H9 (cell line): ENCODE data around the gene SAMD15. TPM values are rescaled to one million over a fixed set of nuclear protein-coding genes. Genes with fewer than 3 reads are reported as not detected.
A peak's percentile ranks its signal among the peaks of the same experiment; 100 is the strongest.

Source experiments
- DNase-seq: peaks from one replicate; pipeline ENCODE4 v3.0.0-alpha.2; 2017
- H2AFZ ChIP-seq: one replicate; pipeline ENCODE4 v1.6.1; 2013; ENCODE audit warnings: mild to moderate bottlenecking, low read length, control low read depth, moderate library complexity
- H2AK5ac ChIP-seq: 2 replicates; pipeline ENCODE4 v1.6.1; 2013; ENCODE audit warnings: low read length, control low read depth, mixed read lengths; ENCODE audit not compliant: insufficient read length
- H2BK120ac ChIP-seq: one replicate; pipeline ENCODE4 v1.6.1; 2013; ENCODE audit warnings: low read depth, mild to moderate bottlenecking, low read length, control low read depth, inconsistent platforms; ENCODE audit not compliant: poor library complexity, severe bottlenecking
- H2BK12ac ChIP-seq: 2 replicates; pipeline ENCODE4 v1.6.1; 2013; ENCODE audit warnings: low read length, control low read depth, mixed read lengths, low read depth; ENCODE audit not compliant: insufficient read length
- H2BK15ac ChIP-seq: 2 replicates; pipeline ENCODE4 v1.6.1; 2013; ENCODE audit warnings: low read depth, low read length, control low read depth
- H2BK20ac ChIP-seq: one replicate; pipeline ENCODE4 v1.6.1; 2013; ENCODE audit warnings: low read depth, mild to moderate bottlenecking, low read length, control low read depth, inconsistent platforms; ENCODE audit not compliant: poor library complexity, severe bottlenecking
- H2BK5ac ChIP-seq: 2 replicates; pipeline ENCODE4 v1.6.1; 2013; ENCODE audit warnings: low read length, control low read depth, mixed read lengths; ENCODE audit not compliant: insufficient read length
- H3K14ac ChIP-seq: 2 replicates; pipeline ENCODE4 v1.6.1; 2013; ENCODE audit warnings: low read length, control low read depth; ENCODE audit not compliant: insufficient read depth
- H3K18ac ChIP-seq: 2 replicates; pipeline ENCODE4 v1.6.1; 2013; ENCODE audit warnings: low read depth, mild to moderate bottlenecking, mixed read lengths, low read length, control low read depth; ENCODE audit not compliant: insufficient read length
- H3K23ac ChIP-seq: 2 replicates; pipeline ENCODE4 v1.6.1; 2013; ENCODE audit warnings: low read length, control low read depth, mixed read lengths, low read depth; ENCODE audit not compliant: insufficient read length
- H3K23me2 ChIP-seq: 2 replicates; pipeline ENCODE4 v1.6.1; 2013; ENCODE audit warnings: low read depth, mild to moderate bottlenecking, mixed read lengths, low read length, control low read depth; ENCODE audit not compliant: insufficient read length, poor library complexity, severe bottlenecking
- H3K27ac ChIP-seq: 2 replicates; pipeline ENCODE4 v1.5.1; 2013; ENCODE audit warnings: low read length, control low read depth, mixed read lengths, low read depth; ENCODE audit not compliant: insufficient read length
- H3K27me3 ChIP-seq: 2 replicates; pipeline ENCODE4 v1.6.1; 2013; ENCODE audit warnings: low read length, control low read depth, inconsistent platforms; ENCODE audit not compliant: insufficient read depth
- H3K4ac ChIP-seq: 2 replicates; pipeline ENCODE4 v1.6.1; 2013; ENCODE audit warnings: low read depth, mild to moderate bottlenecking, control low read depth, inconsistent platforms, low read length, moderate library complexity
- H3K4me1 ChIP-seq: 2 replicates; pipeline ENCODE4 v1.6.1; 2013; ENCODE audit warnings: low read length, control low read depth, inconsistent platforms; ENCODE audit not compliant: insufficient read depth
- H3K4me2 ChIP-seq: 2 replicates; pipeline ENCODE4 v1.6.1; 2013; ENCODE audit warnings: low read length, control low read depth, mixed read lengths; ENCODE audit not compliant: insufficient read length, insufficient read depth
- H3K56ac ChIP-seq: 2 replicates; pipeline ENCODE4 v1.6.1; 2013; ENCODE audit warnings: low read depth, mild to moderate bottlenecking, mixed read lengths, low read length, control low read depth; ENCODE audit not compliant: insufficient read length
- H3K79me1 ChIP-seq: 2 replicates; pipeline ENCODE4 v1.6.1; 2013; ENCODE audit warnings: low read depth, mild to moderate bottlenecking, moderate library complexity, low read length, control low read depth, inconsistent platforms; ENCODE audit not compliant: insufficient read depth, poor library complexity, severe bottlenecking
- H3K79me2 ChIP-seq: 2 replicates; pipeline ENCODE4 v1.6.1; 2013; ENCODE audit warnings: low read length, control low read depth, inconsistent platforms; ENCODE audit not compliant: insufficient read depth
- H3K9ac ChIP-seq: 2 replicates; pipeline ENCODE4 v1.6.1; 2013; ENCODE audit warnings: low read length, control low read depth, mixed read lengths; ENCODE audit not compliant: insufficient read length; ENCODE audit errors: extremely low read depth
- H3K9me3 ChIP-seq: one replicate; pipeline ENCODE4 v1.6.1; 2013; ENCODE audit warnings: low read depth, low read length, inconsistent platforms; ENCODE audit not compliant: control insufficient read depth
- H3T11ph ChIP-seq: one replicate; pipeline ENCODE4 v1.6.1; 2013; ENCODE audit warnings: mild to moderate bottlenecking, low read length, control low read depth, inconsistent platforms
- H4K20me1 ChIP-seq: one replicate; pipeline ENCODE4 v1.6.1; 2013; ENCODE audit not compliant: control insufficient read depth, insufficient read length, insufficient read depth
- H4K5ac ChIP-seq: 2 replicates; pipeline ENCODE4 v1.6.1; 2013; ENCODE audit warnings: low read depth, mild to moderate bottlenecking, mixed read lengths, low read length, control low read depth; ENCODE audit not compliant: insufficient read length
- H4K8ac ChIP-seq: replicated peaks from 2 replicates; pipeline ENCODE4 v1.6.1; 2013; ENCODE audit warnings: low read length, control low read depth, mixed read lengths, low read depth; ENCODE audit not compliant: insufficient read length
- H4K91ac ChIP-seq: 2 replicates; pipeline ENCODE4 v1.6.1; 2013; ENCODE audit warnings: low read depth, mild to moderate bottlenecking, moderate library complexity, mixed read lengths, low read length, control low read depth; ENCODE audit not compliant: insufficient read length
- H3K27ac Mint-ChIP-seq, 3 experiments: 2 replicates in 2 of 3; 3 replicates in 1 of 3; pipeline ENCODE4 v1.8.0; 2020 to 2021; ENCODE audit warnings: mixed read lengths in 3 of 3, mild to moderate bottlenecking in 1 of 3, moderate library complexity in 1 of 3
- H3K27me3 Mint-ChIP-seq: 2 replicates; pipeline ENCODE4 v1.8.0; 2021; ENCODE audit warnings: low read depth, mild to moderate bottlenecking, moderate library complexity, mixed read lengths
- H3K36me3 Mint-ChIP-seq, 3 experiments: 2 replicates in 2 of 3; 3 replicates in 1 of 3; pipeline ENCODE4 v1.8.0; 2020 to 2021; ENCODE audit warnings: low read depth in 3 of 3, mixed read lengths in 3 of 3; ENCODE audit not compliant: insufficient read depth in 1 of 3
- H3K4me1 Mint-ChIP-seq, 2 experiments: 2 replicates each; pipeline ENCODE4 v1.8.0; 2020; ENCODE audit warnings: mixed read lengths in 2 of 2
- H3K4me3 Mint-ChIP-seq, 2 experiments: 2 replicates in 1 of 2; 3 replicates in 1 of 2; pipeline ENCODE4 v1.8.0; 2020 to 2021; ENCODE audit warnings: mild to moderate bottlenecking in 2 of 2, mixed read lengths in 2 of 2, moderate library complexity in 1 of 2
- H3K9me3 Mint-ChIP-seq, 2 experiments: 2 replicates in 1 of 2; 3 replicates in 1 of 2; pipeline ENCODE4 v1.8.0; 2020; ENCODE audit warnings: mild to moderate bottlenecking in 2 of 2, mixed read lengths in 2 of 2, moderate library complexity in 1 of 2
- WGBS: extraction: QIAGEN DNeasy Blood & Tissue Kit; methylation state at CpG from one replicate; pipeline ENCODE4 v1.1.7; 2013; ENCODE audit warnings: missing lambda C conversion rate, low lambda C conversion rate, mixed read lengths; ENCODE audit not compliant: insufficient read length; ENCODE audit errors: extremely low coverage; 5-methylcytosine and 5-hydroxymethylcytosine counted together
- total RNA-seq: library from RNA; stranded (reverse); gene quantifications from 2 replicates; pipeline ENCODE4 v1.2.1, GENCODE V29; 2021
- TF ChIP-seq, protein P1 (sequence below): fragments of 200-600 bp; sonication (generic); conservative IDR thresholded peaks from 3 replicates; pipeline ENCODE4 v1.8.0; 2021; ENCODE audit warnings: antibody characterized with exemption, mild to moderate bottlenecking

SAMD15 gene
- total RNA-seq, 1 experiment from 2014 or later: 1.1 TPM

DNA sequence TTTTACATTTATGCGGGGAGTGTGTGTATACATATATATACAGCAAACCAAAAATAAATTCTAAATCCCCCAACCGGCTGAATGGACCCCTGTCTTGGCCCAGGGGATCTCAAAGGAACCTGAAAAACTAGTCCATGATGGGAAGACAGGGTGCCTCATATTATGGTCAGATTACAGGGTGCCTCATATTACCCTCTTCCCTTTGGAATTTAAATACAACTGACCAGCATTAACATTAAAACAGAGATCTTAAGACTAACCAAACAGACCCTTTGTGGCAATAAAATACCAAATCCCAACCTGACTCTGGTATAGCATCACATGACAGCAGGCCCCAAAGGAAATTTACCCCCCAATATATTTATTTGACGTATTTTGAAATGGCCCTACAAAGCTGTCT is 39.3 kb upstream of the SAMD15 start:
- no peak overlapping the region for H2BK20ac ChIP-seq
- no peak overlapping the region for H4K8ac ChIP-seq
- H4K20me1 ChIP-seq: no peaks in the 10 kb centered on the region
- DNase-seq: no peak
- H2AK5ac ChIP-seq: no peak overlapping the region
- Mint-ChIP-seq H3K27ac (peak overlapping the region; percentile 62 to 99 (median 91)), H3K9me3 (no peaks in the 10 kb centered on the region), H3K27me3 (no peaks in the 10 kb centered on the region), H3K4me1 (peaks cover 61 to 71% of the 10 kb centered on the region in 2 experiments), H3K36me3 (peaks cover 14 to 23% (median 17%) of the 10 kb centered on the region in 3 experiments), H3K4me3 (peak overlapping the region; percentile 19 to 52; a peak in 2 of 5 replicates)
- H3K79me2 ChIP-seq: no peaks in the 10 kb centered on the region
- H2AFZ ChIP-seq: no peak overlapping the region
- no peak overlapping the region for H3K27ac ChIP-seq
- no peaks in the 10 kb centered on the region for H3K9me3 ChIP-seq
- H3K56ac ChIP-seq: no peak overlapping the region
- no peak overlapping the region for H2BK15ac ChIP-seq
- H2BK120ac ChIP-seq: no peak overlapping the region
- H3K23me2 ChIP-seq: no peaks in the 10 kb centered on the region
- no peak overlapping the region for H3K4ac ChIP-seq
- no peak overlapping the region for H3K14ac ChIP-seq
- no peaks in the 10 kb centered on the region for H3K27me3 ChIP-seq
- H4K5ac ChIP-seq: no peak overlapping the region
- H3K18ac ChIP-seq: no peak overlapping the region
- no peak overlapping the region for H2BK5ac ChIP-seq
- peak overlapping the region; percentile 12 for H3K4me2 ChIP-seq
- peaks cover 12% of the 10 kb centered on the region; the same call in 1 of the 2 replicates for H3K4me1 ChIP-seq
- H3K79me1 ChIP-seq: no peaks in the 10 kb centered on the region
- H3K9ac ChIP-seq: no peak overlapping the region
- WGBS: no CpG with 5 or more reads among the region's 3 CpGs
- TF ChIP-seq, protein P1, sequence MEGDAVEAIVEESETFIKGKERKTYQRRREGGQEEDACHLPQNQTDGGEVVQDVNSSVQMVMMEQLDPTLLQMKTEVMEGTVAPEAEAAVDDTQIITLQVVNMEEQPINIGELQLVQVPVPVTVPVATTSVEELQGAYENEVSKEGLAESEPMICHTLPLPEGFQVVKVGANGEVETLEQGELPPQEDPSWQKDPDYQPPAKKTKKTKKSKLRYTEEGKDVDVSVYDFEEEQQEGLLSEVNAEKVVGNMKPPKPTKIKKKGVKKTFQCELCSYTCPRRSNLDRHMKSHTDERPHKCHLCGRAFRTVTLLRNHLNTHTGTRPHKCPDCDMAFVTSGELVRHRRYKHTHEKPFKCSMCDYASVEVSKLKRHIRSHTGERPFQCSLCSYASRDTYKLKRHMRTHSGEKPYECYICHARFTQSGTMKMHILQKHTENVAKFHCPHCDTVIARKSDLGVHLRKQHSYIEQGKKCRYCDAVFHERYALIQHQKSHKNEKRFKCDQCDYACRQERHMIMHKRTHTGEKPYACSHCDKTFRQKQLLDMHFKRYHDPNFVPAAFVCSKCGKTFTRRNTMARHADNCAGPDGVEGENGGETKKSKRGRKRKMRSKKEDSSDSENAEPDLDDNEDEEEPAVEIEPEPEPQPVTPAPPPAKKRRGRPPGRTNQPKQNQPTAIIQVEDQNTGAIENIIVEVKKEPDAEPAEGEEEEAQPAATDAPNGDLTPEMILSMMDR: no peak
- H3K23ac ChIP-seq: no peak overlapping the region
- no peak overlapping the region for H4K91ac ChIP-seq
- H3T11ph ChIP-seq: no peak overlapping the region
- H2BK12ac ChIP-seq: no peak overlapping the region
